Anterior cingulate cortex (tissue), 58 donors: Measurements from ENCODE around the gene EEF1G.
"Not testable (repeated sequence)": the region's sequence is repeated elsewhere in the genome, so short reads cannot be mapped to it uniquely, and the experiment has no call there.

Experiments
- DNase-seq, 58 donors: peaks; one replicate each; lab custom pipeline; 2025; lab: John Stamatoyannopoulos, UW

Gene EEF1G

DNA sequence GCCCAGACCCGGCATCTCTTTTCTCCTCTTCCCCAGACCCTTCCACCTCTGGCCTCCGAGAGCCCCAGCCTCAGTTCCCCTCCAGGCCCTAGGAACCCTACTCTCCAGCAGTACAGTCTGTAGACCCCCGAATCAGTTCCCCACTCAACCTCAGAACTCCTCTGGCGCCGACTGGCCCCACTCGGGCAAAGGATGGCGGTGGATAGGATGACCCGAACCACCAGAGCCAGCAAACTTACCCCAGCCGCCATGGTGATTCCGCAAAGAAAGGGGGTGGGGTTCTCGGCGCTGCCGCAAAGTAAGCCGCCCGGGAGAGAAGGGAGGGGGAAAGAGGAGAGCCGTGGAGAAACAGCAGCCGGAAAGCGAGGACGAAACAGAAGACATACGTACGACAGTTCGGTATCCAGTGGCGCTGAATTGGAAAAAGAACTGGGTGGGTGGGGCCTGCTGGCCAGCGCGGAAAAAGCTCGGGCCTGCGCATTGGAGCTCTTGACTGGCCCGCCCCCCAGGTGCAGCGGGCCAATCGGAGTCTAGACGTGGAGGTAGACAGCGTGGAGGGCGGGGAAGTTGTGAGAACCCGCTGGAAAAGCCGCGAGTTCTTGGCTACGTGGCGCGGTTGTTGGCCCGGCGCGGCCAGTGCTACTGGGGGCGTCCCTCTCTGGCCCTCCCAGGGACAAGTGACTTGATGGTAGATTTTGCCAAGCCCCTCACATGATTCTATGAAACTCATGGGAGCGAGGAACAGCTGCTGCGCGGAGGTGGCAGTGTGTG lies at the start of gene EEF1G:
EEF1G (minus strand) TSS at position 300 of the 771 bp plus-strand sequence; CDS start at position 251, 49 bp downstream.
- peak; percentile 89 to 99 (median 98) for DNase-seq

- no peak for DNase-seq
Measured at GRCh38 chr11:62622476-62623089, 48.9 kb upstream of the EEF1G start.

DNA sequence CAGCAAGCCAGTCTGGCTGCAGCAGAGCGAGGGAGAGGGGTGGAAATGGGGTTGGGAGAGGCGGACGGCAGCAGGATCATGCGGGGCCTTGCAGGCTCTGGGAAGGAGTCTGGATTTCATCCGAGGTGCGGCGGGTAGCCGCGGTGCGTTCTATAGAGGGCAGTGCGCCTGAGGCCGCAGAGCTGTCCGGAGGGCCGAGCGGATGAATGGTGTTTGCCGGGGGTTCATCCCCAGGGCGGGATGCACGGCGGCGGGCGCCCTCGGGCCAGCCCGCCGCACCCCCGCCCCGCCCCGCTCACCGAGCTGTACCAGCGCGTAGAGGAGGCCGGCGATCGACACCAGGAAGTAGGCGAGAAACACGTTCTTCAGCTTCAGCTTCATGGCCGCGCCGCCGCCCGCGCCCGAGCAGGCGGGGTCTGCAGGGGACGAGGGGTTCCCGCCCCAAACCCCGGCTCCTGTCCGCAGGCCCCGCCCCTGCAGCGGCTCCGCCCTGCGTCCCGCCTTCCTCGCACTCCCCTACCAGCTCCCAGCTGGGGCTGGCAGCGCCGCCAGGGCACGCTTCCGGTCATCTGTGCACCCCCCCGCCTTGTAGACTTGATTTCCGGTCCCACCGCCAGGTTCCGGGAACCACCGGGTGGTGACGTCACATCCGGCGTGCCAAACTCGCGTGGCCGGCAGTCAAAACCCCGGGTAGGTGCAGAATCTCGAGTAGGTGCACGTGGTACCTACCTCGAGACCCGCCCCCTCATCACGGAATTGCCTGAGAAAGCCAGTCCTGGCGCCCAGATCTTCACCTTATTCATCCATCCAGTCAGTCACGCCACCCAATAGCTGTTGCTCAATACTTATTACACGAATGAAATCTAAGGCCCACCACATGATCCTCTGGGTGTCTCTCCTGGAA lies 48.1 kb upstream of the EEF1G start, which contains the start of gene B3GAT3:
B3GAT3 (minus strand) TSS at position 420 of the 904 bp plus-strand sequence; CDS start at position 381, 39 bp downstream.
- DNase-seq: peak; percentile 82 to 99 (median 97)

- no peak for DNase-seq
Measured at GRCh38 chr11:62621027-62621566, 47.4 kb upstream of the EEF1G start.

DNA sequence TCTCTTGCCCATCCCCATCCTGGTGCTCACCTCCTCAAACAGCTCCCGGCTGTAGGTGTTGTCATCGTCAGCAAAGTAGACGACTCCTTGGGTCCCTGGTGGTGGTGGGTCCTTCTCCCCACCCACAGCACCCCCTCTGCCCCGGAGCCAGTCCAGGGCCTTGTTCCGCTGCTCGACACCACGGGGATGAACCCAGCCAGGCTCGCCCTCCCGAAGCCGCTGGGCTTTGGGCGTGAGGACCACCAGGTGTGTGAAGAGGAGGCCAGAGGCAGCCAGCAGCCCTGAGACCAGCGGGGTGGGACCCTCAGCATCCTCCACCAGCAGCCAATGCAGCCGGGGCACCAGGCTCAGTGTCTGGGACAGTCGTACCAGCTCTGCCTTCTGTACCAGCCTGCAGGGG lies 43.3 kb upstream of the EEF1G start:
- DNase-seq: not testable (repeated sequence)

- DNase-seq: no peak
Measured at GRCh38 chr11:62615521-62615920, 41.8 kb upstream of the EEF1G start.

GRCh38 chr11:62614275-62614674 lies 40.6 kb upstream of the EEF1G start:
- peak in 6 of 58 donors; percentile 10 to 49 (median 12) for DNase-seq

- peak in 25 of 58 donors; percentile 35 to 85 (median 72) for DNase-seq
Measured at GRCh38 chr11:62613291-62613778, 39.6 kb upstream of the EEF1G start.

DNA sequence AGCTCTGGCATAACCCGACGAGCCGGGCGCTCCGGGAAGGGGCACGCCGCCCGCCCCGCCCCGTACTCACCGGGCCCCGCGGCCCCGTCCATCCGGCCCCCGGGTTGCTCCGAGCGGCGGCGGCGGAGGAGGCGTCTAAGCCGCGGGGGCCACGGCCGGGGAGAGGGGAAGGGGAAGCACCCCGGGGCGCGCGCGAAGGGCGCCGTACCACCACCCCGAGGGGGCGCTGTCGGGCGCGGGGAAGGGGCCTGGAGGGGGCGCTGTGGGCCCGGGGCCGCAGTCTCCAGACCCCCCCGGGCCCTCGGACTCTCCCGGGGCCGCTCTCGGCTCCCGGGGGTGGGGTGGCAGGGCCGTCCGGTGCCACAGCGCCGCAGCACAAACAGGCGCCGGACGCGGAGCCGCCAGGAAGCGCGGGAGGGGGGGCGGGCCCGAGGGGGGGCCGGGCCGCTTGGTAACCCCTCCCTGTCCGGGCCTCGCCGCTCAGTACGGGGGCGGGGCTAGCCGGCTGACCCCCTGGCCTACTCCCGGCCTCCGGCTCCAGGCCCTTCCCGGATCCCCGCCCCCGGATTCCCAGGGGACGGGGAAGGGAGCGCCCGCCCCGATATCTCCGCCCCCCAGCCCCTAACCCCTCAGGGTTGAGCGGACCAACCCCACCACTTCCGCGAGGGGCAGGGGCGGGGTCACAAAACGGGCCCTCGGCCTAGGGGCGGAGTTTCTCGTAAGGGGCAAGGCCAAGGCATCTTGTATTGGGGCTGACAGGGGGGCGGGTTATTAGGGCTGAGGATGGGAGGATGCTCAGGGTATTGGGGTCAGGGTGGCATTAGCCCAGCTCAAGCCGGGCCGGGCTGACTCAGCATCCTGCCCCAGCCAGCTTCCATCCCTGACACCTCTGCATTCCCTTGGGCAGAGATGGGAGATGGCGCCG lies 38.9 kb upstream of the EEF1G start, which contains the start of the genes EML3 and ROM1:
EML3 (minus strand) TSS at position 410 of the 925 bp plus-strand sequence; CDS start at position 92, 318 bp downstream.
ROM1 (plus strand) TSS at position 892 of the 925 bp plus-strand sequence; CDS start at position 917, 25 bp downstream.
- DNase-seq: peak in 56 of 58 donors; percentile 47 to 93 (median 80)

GRCh38 chr11:62611705-62612365 lies 38.1 kb upstream of the EEF1G start:
- DNase-seq: peak in 36 of 58 donors; percentile 10 to 66 (median 32)

- DNase-seq: no peak
Measured at GRCh38 chr11:62610814-62611704, 37.4 kb upstream of the EEF1G start.

GRCh38 chr11:62610403-62610802 lies 36.7 kb upstream of the EEF1G start:
- DNase-seq: no peak

- DNase-seq: no peak
Measured at GRCh38 chr11:62608776-62609175, 35.1 kb upstream of the EEF1G start.

- DNase-seq: peak in 1 of 58 donors; percentile 29
Measured at GRCh38 chr11:62607714-62608113, 34.0 kb upstream of the EEF1G start.

GRCh38 chr11:62605902-62606301 lies 32.2 kb upstream of the EEF1G start:
- DNase-seq: no peak

DNA sequence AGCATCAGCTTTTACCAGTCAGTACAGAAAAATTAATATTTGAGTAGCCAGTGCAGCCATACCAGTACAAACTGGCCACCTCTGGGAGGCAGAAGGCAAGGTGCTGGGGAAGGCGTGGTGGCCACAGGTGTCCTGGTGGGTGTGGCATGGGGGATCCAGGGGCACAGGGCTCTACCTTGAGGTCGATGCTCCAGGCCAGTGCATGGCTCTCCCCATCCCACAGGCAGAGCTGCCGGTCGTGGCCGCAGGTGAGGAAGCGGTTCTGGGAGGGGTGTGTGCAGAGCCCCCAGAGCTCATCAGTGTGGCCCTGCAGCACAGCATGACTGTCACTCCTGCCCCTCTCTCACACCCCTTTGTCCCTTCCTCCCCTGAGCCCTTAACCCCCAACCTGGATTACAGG lies 31.8 kb upstream of the EEF1G start:
- DNase-seq: no peak

- no peak for DNase-seq
Measured at GRCh38 chr11:62604460-62605120, 30.9 kb upstream of the EEF1G start.
